Natural killer cell (primary cell): ENCODE measurements around the gene CACNA1A. TPM values are rescaled to one million over a fixed set of nuclear protein-coding genes. Genes with fewer than 3 reads are reported as not detected.
"Not testable (repeated sequence)": the region's sequence is repeated elsewhere in the genome, so short reads cannot be mapped to it uniquely, and the experiment has no call there.

Source experiments
- ATAC-seq, 3 donors: fragments of 150-1000 bp in 2 of 3; fragments of 200-7000 bp in 1 of 3; cut with Tn5 transposase; 1 replicate in 1 of 3; 2 replicates in 2 of 3; pipeline ENCODE4 v1.10.0; 2021; ENCODE audit warnings: mild to moderate bottlenecking in 2 of 3, moderate library complexity in 2 of 3
- DNase-seq, 2 donors: peaks; one replicate each; pipeline versions ENCODE4 v3.0.0 to v3.0.0-alpha.2; 2013 to 2021; ENCODE audit warnings: mixed read lengths in 1 of 2
- H3K27ac ChIP-seq: one replicate; pipeline ENCODE4 v1.5.1; 2013; ENCODE audit warnings: mild to moderate bottlenecking, low read length
- H3K27me3 ChIP-seq: one replicate; pipeline ENCODE4 v1.6.1; 2013; ENCODE audit warnings: low read length; ENCODE audit not compliant: control insufficient read depth, insufficient read depth
- H3K36me3 ChIP-seq: one replicate; pipeline ENCODE4 v1.6.1; 2013; ENCODE audit warnings: low read length; ENCODE audit not compliant: control insufficient read depth, insufficient read depth
- H3K4me1 ChIP-seq: one replicate; pipeline ENCODE4 v1.6.1; 2013; ENCODE audit warnings: low read length; ENCODE audit not compliant: control insufficient read depth, insufficient read depth
- H3K4me3 ChIP-seq: one replicate; pipeline ENCODE4 v1.5.1; 2013; ENCODE audit warnings: low read length
- H3K9me3 ChIP-seq: one replicate; pipeline ENCODE4 v1.6.1; 2013; ENCODE audit warnings: low read length; ENCODE audit not compliant: control insufficient read depth, insufficient read depth
- H3K27ac Mint-ChIP-seq, 2 donors: one replicate each; pipeline ENCODE4 v1.8.0; 2022; ENCODE audit warnings: mild to moderate bottlenecking in 2 of 2, mixed read lengths in 2 of 2, moderate library complexity in 1 of 2
- H3K27me3 Mint-ChIP-seq, 2 donors: one replicate each; pipeline ENCODE4 v1.8.0; 2022; ENCODE audit warnings: low read depth in 2 of 2, mixed read lengths in 2 of 2
- H3K36me3 Mint-ChIP-seq: one replicate; pipeline ENCODE4 v1.8.0; 2022; ENCODE audit warnings: mixed read lengths
- H3K4me1 Mint-ChIP-seq, 2 donors: one replicate each; pipeline ENCODE4 v1.8.0; 2022; ENCODE audit warnings: mixed read lengths in 2 of 2
- H3K4me3 Mint-ChIP-seq: one replicate; pipeline ENCODE4 v1.8.0; 2022; ENCODE audit warnings: mild to moderate bottlenecking, moderate library complexity, mixed read lengths
- H3K9me3 Mint-ChIP-seq, 2 donors: one replicate each; pipeline ENCODE4 v1.8.0; 2022; ENCODE audit warnings: mixed read lengths in 2 of 2
- CTCF ChIP-seq: fragments of 200-600 bp; IDR thresholded peaks from one replicate; pipeline ENCODE4 v1.8.0; 2022; ENCODE audit warnings: antibody characterized with exemption
- WGBS: methylation state at CpG from one replicate; pipeline ENCODE4 v1.1.7; 2013; ENCODE audit warnings: missing lambda C conversion rate; ENCODE audit not compliant: insufficient coverage; 5-methylcytosine and 5-hydroxymethylcytosine counted together
- intact Hi-C: fragments of 100-400 bp; cut with micrococcal nuclease; formaldehyde crosslinking; loops from one replicate; pipeline ENCODE4 v1.14.2; 2022
- total RNA-seq, 4 donors: library from RNA; stranded (reverse); fragments of 120-200 nt in 1 of 4; gene quantifications; one replicate each; pipeline versions ENCODE4 v1.2.3 to v1.2.4, GENCODE V29; 2013 to 2022

Gene CACNA1A
- total RNA-seq, 3 donors from 2014 or later (not counting 1 experiment from before 2014, with no cell fraction given) = 0.59 to 0.85 (median 0.75) TPM

- intact Hi-C loops = no loop called here
- H3K4me1 ChIP-seq = peaks cover 3% of the 10 kb centered on the region
- H3K4me3 Mint-ChIP-seq = no peak overlapping the region
- ATAC-seq (peak in 1 of 3 donors; percentile 34), DNase-seq (no peak)
- no peaks in the 10 kb centered on the region for H3K9me3 Mint-ChIP-seq
- H3K36me3 ChIP-seq = no peaks in the 10 kb centered on the region
- peaks cover 2% of the 10 kb centered on the region for H3K27me3 ChIP-seq
- peaks cover 3% of the 10 kb centered on the region for H3K9me3 ChIP-seq
- H3K27ac ChIP-seq = peak overlapping the region; percentile 30
- no peaks in the 10 kb centered on the region for H3K4me1 Mint-ChIP-seq
- no peak overlapping the region for H3K4me3 ChIP-seq
- H3K27ac Mint-ChIP-seq = no peak overlapping the region
- WGBS = 61% methylated on average over 9 of the region's 9 CpGs
- H3K27me3 Mint-ChIP-seq = peaks cover 18 to 28% of the 10 kb centered on the region in 2 donors
- TF ChIP-seq CTCF = no peak
- H3K36me3 Mint-ChIP-seq = no peaks in the 10 kb centered on the region
Observed at GRCh38 chr19:13260883-13261653, 245.2 kb downstream of the CACNA1A start.

GRCh38 chr19:13256918-13257317 is 249.4 kb downstream of the CACNA1A start:
- 100% methylated on average over 2 of the region's 2 CpGs for WGBS
- TF ChIP-seq CTCF = no peak
- no peak for DNase-seq
- Histone ChIP-seq H3K27me3 (no peaks in the 10 kb centered on the region), H3K9me3 (peaks cover 3% of the 10 kb centered on the region), H3K36me3 (no peaks in the 10 kb centered on the region), H3K27ac (no peak overlapping the region), H3K4me3 (no peak overlapping the region), H3K4me1 (peaks cover 3% of the 10 kb centered on the region)
- Mint-ChIP-seq H3K27me3 (peaks cover 18 to 31% of the 10 kb centered on the region in 2 donors), H3K27ac (no peak overlapping the region), H3K4me3 (no peak overlapping the region), H3K36me3 (no peaks in the 10 kb centered on the region), H3K9me3 (no peaks in the 10 kb centered on the region), H3K4me1 (no peaks in the 10 kb centered on the region)
- intact Hi-C loops = no loop called here
- ATAC-seq = no peak

GRCh38 chr19:13256398-13256797 is 249.9 kb downstream of the CACNA1A start:
- H3K36me3 Mint-ChIP-seq, H3K27ac ChIP-seq, H3K4me1 ChIP-seq, H3K4me1 Mint-ChIP-seq, H3K27ac Mint-ChIP-seq, intact Hi-C loops, H3K36me3 ChIP-seq, DNase-seq, H3K27me3 ChIP-seq, H3K9me3 Mint-ChIP-seq, H3K4me3 ChIP-seq, H3K9me3 ChIP-seq, H3K4me3 Mint-ChIP-seq, ATAC-seq: not testable (repeated sequence)
- no CpG with 5 or more reads among the region's 1 CpG for WGBS
- H3K27me3 Mint-ChIP-seq = peaks cover 18 to 31% of the 10 kb centered on the region in 2 donors

- no peaks in the 10 kb centered on the region for H3K4me1 Mint-ChIP-seq
- no peak for TF ChIP-seq CTCF
- ATAC-seq = no peak
Observed at GRCh38 chr19:13255719-13256059, 250.6 kb downstream of the CACNA1A start.

More at GRCh38 chr19:13255719-13256059, 250.6 kb downstream of the CACNA1A start:
- DNase-seq = no peak
- intact Hi-C loops = no loop called here
- Histone ChIP-seq H3K4me3 (no peak overlapping the region), H3K27ac (no peak overlapping the region), H3K36me3 (no peaks in the 10 kb centered on the region), H3K27me3 (no peaks in the 10 kb centered on the region), H3K4me1 (peaks cover 2% of the 10 kb centered on the region), H3K9me3 (peaks cover 3% of the 10 kb centered on the region)
- no peak overlapping the region for H3K4me3 Mint-ChIP-seq
- no peaks in the 10 kb centered on the region for H3K9me3 Mint-ChIP-seq
- WGBS = 57% methylated on average over 2 of the region's 2 CpGs
- peaks cover 18 to 31% of the 10 kb centered on the region in 2 donors for H3K27me3 Mint-ChIP-seq
- H3K27ac Mint-ChIP-seq = no peak overlapping the region
- no peaks in the 10 kb centered on the region for H3K36me3 Mint-ChIP-seq
